Muscle of leg (tissue), 11 donors: ENCODE measurements around the gene KIF26A. TPM values are rescaled to one million over a fixed set of nuclear protein-coding genes. Genes with fewer than 3 reads are reported as not detected.
A peak's percentile ranks its signal among the peaks of the same experiment; 100 is the strongest.

Source experiments
- DNase-seq: peaks from one replicate; pipeline ENCODE4 v3.0.0; 2013
- H3K27ac ChIP-seq: one replicate; pipeline ENCODE4 v1.5.1; 2013; ENCODE audit warnings: mild to moderate bottlenecking, low read length, control low read depth
- H3K27me3 ChIP-seq: one replicate; pipeline ENCODE4 v1.6.1; 2013; ENCODE audit warnings: low read length; ENCODE audit not compliant: control insufficient read depth, insufficient read depth
- H3K36me3 ChIP-seq: one replicate; pipeline ENCODE4 v1.6.1; 2013; ENCODE audit warnings: low read length; ENCODE audit not compliant: control insufficient read depth, insufficient read depth
- H3K4me1 ChIP-seq: one replicate; pipeline ENCODE4 v1.6.1; 2013; ENCODE audit warnings: low read length; ENCODE audit not compliant: control insufficient read depth, insufficient read depth
- H3K4me3 ChIP-seq: one replicate; pipeline ENCODE4 v1.5.1; 2013; ENCODE audit warnings: low read length, control low read depth
- H3K9me3 ChIP-seq: replicated peaks from 2 replicates; pipeline ENCODE4 v1.6.1; 2013; ENCODE audit warnings: low read depth, low read length; ENCODE audit not compliant: control insufficient read depth
- WGBS: methylation state at CpG from one replicate; pipeline ENCODE4 v1.1.5; 2013; ENCODE audit warnings: missing lambda C conversion rate; ENCODE audit not compliant: insufficient coverage; 5-methylcytosine and 5-hydroxymethylcytosine counted together
- polyA plus RNA-seq, 8 donors: library from polyadenylated mRNA; unstranded; fragments of 120-200 nt; gene quantifications; one replicate each; pipeline versions ENCODE4 v1.2.1 to v1.2.3, GENCODE V29; 2013; ENCODE audit warnings: inconsistent platforms in 1 of 8, low replicate concordance in 1 of 8; ENCODE audit not compliant: insufficient read length in 8 of 8, insufficient read depth in 1 of 8
- total RNA-seq: library from RNA; stranded (reverse); fragments of 120-200 nt; gene quantifications from one replicate; pipeline ENCODE4 v1.2.4, GENCODE V29; 2013

KIF26A gene
- total and polyA plus RNA-seq, 9 donors = 7.3 to 12.8 (median 10.5) TPM

DNA sequence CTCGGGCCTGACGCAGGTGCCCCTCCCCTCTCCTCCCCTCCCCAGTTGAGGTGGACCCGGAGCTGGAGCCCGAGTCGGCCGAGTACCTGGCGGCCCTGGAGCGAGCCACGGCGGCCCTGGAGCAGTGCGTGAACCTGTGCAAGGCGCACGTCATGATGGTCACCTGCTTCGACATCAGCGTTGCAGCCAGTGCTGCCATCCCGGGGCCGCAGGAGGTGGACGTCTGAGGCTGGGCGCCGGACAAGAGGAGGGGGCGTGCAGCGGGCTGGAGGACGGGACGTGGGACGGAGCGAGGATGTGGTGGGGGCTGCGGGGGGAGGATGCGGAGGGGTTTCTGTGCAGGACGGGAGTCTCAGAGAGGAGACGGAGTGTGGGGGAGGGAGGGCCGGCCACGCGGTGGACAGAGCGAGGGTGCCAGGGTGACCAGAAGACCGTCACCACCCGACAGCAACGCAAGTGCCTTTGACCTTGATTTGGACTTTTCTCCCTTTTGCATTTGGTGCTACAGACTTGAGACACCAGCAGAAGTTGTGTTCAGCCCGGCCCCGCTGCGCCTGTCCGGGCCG is 41.3 kb downstream of the KIF26A start:
- Histone ChIP-seq H3K4me1 (peaks cover 10% of the 10 kb centered on the region), H3K27ac (no peak overlapping the region), H3K9me3 (no peaks in the 10 kb centered on the region), H3K27me3 (no peaks in the 10 kb centered on the region), H3K36me3 (no peaks in the 10 kb centered on the region), H3K4me3 (no peak overlapping the region)
- WGBS = 89% methylated on average over 42 of the region's 42 CpGs
- DNase-seq = no peak

DNA sequence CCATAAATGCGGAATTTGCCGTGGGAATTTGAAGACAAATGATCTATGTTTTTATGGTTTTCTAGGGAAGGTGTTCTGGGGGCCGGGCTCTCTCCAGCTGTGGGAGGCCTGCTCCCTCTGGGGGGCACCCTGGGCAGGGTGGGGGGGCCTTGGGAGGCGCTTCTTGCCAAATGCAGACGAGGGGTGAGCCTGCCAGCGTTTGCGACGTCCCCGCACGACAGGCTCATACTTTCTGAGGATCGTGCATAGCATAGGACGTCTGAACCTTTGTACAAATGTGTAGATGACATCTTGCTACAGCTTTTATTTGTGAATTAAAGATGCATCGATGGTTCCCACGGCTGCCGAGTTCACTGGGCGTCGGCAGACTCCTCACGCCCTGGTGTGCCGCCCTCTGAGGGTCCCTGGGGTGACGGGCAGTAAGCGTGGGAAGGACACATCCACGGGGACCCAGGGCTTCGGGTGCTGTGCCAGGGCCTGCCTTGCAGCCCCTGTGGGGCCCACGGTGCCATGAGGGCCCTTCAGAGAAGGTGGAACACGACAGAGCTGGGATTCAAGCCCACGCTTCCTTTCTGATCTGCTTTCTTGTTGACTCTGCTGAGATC is 42.3 kb downstream of the KIF26A start:
- 72% methylated on average over 25 of the region's 26 CpGs for WGBS
- Histone ChIP-seq H3K4me1 (peaks cover 15% of the 10 kb centered on the region), H3K27me3 (no peaks in the 10 kb centered on the region), H3K4me3 (no peak overlapping the region), H3K27ac (no peak overlapping the region), H3K9me3 (no peaks in the 10 kb centered on the region), H3K36me3 (no peaks in the 10 kb centered on the region)
- no peak for DNase-seq

DNA sequence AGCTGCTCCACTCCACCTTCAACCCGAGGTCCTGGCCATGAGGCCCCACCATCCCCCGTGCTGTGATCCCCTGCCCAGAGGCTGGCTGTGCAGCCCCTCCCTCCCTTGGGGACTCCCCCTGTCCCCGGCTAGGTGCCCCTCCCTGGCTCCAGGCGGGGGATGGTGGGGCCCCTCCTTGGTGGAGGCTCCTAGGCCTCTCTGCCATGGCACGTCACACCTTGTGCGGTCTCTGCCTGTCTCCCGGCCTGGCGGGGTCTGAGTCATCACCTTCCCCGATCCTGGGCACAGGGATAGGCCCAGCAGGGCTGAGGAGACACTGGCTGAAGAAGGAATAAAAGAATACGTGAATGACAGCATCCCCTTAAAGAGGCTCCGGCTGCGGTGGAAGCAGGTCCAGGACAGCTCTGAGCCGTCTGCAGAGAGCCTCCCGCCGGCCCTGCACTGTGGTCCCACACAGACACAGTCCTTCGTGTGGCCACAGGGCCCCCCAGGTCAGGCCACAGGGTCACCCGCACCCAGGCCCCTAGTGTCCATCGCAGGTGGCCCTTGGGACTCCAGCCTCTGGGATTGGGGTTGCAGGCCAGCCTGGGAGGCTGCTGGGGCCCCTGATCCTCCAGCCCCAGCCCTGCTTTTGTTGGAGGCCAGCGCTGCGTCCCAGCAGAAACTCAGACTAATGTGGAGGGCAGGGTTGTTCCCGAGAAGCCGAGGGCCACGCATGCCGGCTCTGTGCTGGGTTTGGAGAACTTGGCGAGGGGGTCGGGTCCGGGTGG is 43.6 kb downstream of the KIF26A start:
- H3K4me3 ChIP-seq = no peak overlapping the region
- H3K36me3 ChIP-seq = no peaks in the 10 kb centered on the region
- no peaks in the 10 kb centered on the region for H3K27me3 ChIP-seq
- WGBS = 66% methylated on average over 21 of the region's 27 CpGs
- no peak for DNase-seq
- peaks cover 15% of the 10 kb centered on the region for H3K4me1 ChIP-seq
- no peaks in the 10 kb centered on the region for H3K9me3 ChIP-seq
- no peak overlapping the region for H3K27ac ChIP-seq

DNA sequence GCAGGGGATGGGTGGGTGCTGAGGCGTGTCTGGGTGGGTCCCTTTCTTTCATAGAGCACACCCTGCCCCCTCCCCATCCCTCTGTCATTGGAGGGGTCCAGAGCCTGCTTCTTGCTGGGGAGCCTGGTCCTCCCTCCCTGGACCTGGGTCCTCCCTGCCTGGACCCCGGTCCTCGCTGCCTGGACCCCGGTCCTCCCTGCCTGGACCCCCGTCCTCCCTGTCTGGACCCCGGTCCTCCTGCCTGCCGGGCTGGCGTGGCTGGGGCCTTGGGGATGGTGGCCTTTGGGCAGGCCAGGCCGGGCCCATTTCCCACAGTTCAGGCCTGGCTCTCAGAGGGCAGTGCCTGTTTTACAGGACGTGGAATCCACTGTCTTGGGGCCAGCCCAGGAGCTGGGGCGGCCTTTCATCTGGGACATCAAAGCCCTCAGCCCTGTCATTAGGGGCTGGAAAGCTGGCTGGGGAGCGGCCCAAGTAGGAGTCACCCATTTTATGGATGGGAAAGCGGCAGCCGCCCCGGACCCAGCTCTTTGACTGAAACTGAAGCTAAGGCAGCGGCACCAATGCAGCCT is 44.6 kb downstream of the KIF26A start:
- WGBS = 84% methylated on average over 16 of the region's 16 CpGs
- Histone ChIP-seq H3K4me3 (no peak overlapping the region), H3K9me3 (no peaks in the 10 kb centered on the region), H3K36me3 (no peaks in the 10 kb centered on the region), H3K4me1 (peaks cover 15% of the 10 kb centered on the region), H3K27me3 (no peaks in the 10 kb centered on the region), H3K27ac (no peak overlapping the region)
- DNase-seq = no peak

DNA sequence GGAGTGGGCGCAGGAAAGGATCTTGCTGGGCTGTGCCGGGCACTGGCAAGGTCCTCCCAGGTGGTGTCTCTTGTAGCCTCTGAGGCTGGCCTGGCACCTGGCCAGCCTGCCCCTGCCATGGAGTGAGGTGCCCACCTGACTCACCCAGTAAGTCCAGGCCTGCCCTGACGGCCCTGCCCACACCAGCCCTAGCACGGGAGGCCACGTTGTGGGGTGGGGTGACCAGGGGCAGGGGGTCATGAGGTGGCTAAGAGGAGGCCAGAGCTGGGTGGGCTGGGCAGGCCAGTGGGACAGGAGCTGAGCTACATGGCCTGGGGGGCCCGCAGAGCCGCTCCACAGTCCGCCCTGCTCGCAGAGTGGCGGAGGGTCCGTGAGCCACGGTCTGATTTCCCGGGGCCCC is 45.4 kb downstream of the KIF26A start:
- WGBS = 81% methylated on average over 13 of the region's 13 CpGs

DNA sequence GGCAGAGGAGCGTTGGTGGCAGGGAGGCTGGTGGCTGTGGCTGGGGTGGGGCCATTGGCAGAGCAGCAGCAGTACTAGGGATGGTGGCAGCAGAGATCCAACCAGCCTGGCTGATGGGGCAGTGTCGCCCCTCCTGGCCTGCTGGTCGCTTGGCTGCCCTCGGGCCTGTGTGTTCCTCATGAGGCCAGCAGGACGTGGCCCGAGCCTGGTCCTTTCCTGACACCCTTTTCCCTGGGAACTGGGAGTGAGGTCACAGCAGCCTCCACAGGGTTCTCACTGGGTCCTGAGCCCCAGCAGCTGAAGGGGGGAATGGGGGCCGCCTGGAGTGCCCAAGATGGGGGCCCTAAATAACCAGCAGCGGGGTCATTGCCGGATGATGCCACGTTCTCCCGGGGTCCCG is 46.1 kb downstream of the KIF26A start:
- Histone ChIP-seq H3K27me3 (no peaks in the 10 kb centered on the region), H3K4me3 (no peak overlapping the region), H3K36me3 (no peaks in the 10 kb centered on the region), H3K27ac (peak overlapping the region; percentile 65), H3K9me3 (no peaks in the 10 kb centered on the region), H3K4me1 (peaks cover 14% of the 10 kb centered on the region)
- no peak for DNase-seq
- 68% methylated on average over 12 of the region's 12 CpGs for WGBS

More for the DNA sequence above, 45.4 kb downstream of the KIF26A start:
- Histone ChIP-seq H3K36me3 (no peaks in the 10 kb centered on the region), H3K27me3 (no peaks in the 10 kb centered on the region), H3K4me3 (no peak overlapping the region), H3K4me1 (peaks cover 14% of the 10 kb centered on the region), H3K27ac (no peak overlapping the region), H3K9me3 (no peaks in the 10 kb centered on the region)
- DNase-seq = no peak

DNA sequence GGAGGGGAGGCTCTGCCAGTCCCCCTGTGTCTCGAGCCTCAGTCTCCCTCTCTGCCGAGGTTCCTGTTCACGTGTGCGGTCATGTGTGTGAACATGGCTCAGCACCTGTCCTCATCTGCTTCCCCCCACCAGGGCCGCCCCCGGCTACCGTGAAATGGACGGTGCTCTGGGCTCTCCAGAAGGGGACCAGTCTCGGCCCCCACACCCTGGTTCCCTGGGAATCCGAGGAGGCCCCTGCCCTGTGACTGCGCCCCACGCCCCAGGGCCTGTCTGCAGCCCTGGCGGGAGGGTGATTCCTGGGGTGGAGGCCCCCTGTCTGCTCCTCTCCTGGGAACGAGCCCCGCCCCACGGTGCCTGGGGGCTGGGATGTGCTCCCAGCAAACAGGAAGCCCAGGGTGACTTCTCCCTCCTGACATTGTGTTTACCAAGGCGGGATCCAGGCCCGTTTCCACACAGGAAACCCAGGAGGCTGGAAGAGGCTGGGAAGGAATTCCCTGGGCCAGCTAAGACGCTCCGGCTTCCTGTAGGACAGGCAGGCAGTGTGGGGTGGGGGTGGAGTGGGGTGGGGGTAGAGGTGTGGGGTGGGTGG is 46.6 kb downstream of the KIF26A start:
- peaks cover 14% of the 10 kb centered on the region for H3K4me1 ChIP-seq
- peak; percentile 45 for DNase-seq
- no peaks in the 10 kb centered on the region for H3K27me3 ChIP-seq
- 36% methylated on average over 4 of the region's 20 CpGs for WGBS
- H3K9me3 ChIP-seq = no peaks in the 10 kb centered on the region
- peak overlapping the region; percentile 65 for H3K27ac ChIP-seq
- no peak overlapping the region for H3K4me3 ChIP-seq
- H3K36me3 ChIP-seq = no peaks in the 10 kb centered on the region

DNA sequence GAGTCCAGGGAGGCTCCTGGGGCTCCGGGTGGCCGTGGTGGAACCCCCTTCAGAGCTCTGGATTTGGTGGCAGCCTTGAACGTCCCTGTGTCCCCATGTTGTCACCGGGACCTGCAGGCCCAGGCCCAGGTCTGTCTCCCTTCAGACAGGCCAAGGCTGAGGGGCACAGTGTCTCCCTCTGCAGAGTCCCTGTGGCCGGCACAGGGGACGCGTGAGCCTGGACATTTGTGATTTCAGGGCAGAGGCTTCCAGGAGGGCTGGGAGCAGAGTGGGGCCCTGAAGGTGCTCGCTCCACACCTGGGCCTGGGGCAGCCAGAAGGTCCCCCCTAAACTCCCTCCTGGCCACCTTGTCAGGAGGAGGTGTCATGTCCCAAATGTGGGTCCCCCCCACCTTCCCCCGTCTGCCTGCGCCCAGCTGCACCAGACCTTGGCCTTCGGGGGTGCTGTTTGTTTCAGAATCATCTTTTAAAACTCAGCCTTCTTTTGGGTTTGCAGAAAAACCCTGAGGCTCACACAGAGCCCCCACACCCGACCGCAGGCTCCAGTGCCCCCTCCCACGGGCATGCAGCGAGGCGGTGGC is 47.6 kb downstream of the KIF26A start:
- no peaks in the 10 kb centered on the region for H3K9me3 ChIP-seq
- H3K27ac ChIP-seq = no peak overlapping the region
- no peaks in the 10 kb centered on the region for H3K27me3 ChIP-seq
- 58% methylated on average over 13 of the region's 16 CpGs for WGBS
- no peaks in the 10 kb centered on the region for H3K36me3 ChIP-seq
- DNase-seq = no peak
- no peak overlapping the region for H3K4me3 ChIP-seq
- H3K4me1 ChIP-seq = peaks cover 14% of the 10 kb centered on the region

DNA sequence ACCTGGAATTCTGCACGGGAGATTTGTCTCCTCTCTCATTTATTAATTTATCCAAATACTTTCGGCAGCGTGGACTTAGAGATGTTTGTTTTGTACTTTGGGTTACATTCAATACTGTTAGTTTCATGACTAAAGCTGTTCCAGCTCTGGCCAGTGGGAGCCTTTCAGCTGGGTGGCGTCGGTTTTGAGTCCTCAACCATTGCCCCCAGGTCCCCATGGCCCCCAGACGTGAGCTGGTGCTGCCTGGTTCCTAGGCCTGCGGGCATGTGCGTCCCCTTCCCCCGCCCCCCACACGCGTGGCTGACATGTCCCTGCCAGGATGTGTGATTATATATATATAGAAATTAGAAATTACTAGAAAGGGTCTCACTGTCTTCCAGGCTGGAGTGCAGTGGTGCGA is 48.2 kb downstream of the KIF26A start:
- no peak for DNase-seq

More for the DNA sequence above, 48.2 kb downstream of the KIF26A start:
- no peaks in the 10 kb centered on the region for H3K27me3 ChIP-seq
- no peaks in the 10 kb centered on the region for H3K9me3 ChIP-seq
- no peak overlapping the region for H3K4me3 ChIP-seq
- peaks cover 14% of the 10 kb centered on the region for H3K4me1 ChIP-seq
- WGBS = 69% methylated on average over 3 of the region's 12 CpGs
- H3K27ac ChIP-seq = no peak overlapping the region
- H3K36me3 ChIP-seq = no peaks in the 10 kb centered on the region
